ENCODE results near the gene CPSF4. TPM values are rescaled to one million over a fixed set of nuclear protein-coding genes. Genes with fewer than 3 reads are reported as not detected.

CPSF4 gene
- total RNA-seq, 1 experiment from 2014 or later = 37.2 TPM

DNA sequence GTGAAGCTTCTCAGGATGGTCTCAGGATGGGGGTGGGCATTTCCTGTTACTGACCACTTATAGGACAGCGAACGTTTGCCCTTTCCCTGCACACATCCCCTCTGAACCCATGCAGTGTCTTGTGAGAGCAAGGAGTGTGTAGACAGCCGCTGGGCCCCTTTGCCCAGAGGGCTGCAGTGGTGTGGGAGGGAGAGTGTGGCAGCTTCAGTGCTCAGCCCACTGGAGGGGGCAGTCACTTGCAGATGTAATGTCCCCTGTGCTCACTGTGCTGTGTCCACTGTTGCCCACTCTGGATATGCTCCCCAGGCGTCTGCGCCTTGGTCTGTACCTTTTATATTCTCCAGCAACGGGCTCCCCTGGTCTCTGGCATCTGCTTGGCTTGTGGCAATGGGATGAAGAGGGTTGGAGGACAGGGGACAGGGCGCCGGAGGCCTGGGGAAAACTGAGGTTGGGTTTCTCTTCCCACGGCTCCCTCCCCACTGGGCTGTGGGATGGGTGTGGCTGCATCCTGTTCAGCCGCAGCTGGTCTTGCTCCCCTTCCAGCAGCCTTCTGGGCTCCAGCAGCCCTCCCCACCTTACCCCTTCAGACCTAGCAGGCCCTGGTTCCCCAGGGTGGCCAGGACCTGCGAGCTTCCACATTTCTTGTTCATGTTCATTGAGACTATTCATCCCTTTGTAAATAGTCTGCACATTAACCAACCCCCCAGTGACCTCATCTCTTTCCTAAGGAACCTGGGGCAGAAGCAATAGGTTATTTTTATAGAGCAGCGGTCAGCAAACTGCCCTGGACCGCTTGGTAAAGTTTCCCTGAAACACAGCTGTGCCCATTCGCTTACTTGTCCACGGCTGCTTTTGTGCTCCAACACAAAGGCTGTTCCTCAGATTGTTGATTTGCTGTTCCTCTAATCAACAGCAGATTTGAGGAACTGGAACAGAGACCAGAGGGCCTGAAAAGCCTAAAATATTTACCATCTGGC, 40.0 kb downstream of the CPSF4 start:
- Mint-ChIP-seq H3K27ac (ENCODE audit: unreplicated experiment) (no peak overlapping the region), H3K36me3 (ENCODE audit: insufficient read depth, unreplicated experiment) (peaks cover 5% of the 10 kb centered on the region), H3K4me1 (ENCODE audit: low read depth, unreplicated experiment) (no peaks in the 10 kb centered on the region), H3K9me3 (ENCODE audit: low read depth, unreplicated experiment) (no peaks in the 10 kb centered on the region), H3K27me3 (ENCODE audit: unreplicated experiment) (no peaks in the 10 kb centered on the region), H3K4me3 (ENCODE audit: low read depth, unreplicated experiment) (no peak overlapping the region)
- intact Hi-C loops (cut with micrococcal nuclease; ENCODE audit: unreplicated experiment) = no loop called here
- no peak for DNase-seq
- TF ChIP-seq, protein P1, sequence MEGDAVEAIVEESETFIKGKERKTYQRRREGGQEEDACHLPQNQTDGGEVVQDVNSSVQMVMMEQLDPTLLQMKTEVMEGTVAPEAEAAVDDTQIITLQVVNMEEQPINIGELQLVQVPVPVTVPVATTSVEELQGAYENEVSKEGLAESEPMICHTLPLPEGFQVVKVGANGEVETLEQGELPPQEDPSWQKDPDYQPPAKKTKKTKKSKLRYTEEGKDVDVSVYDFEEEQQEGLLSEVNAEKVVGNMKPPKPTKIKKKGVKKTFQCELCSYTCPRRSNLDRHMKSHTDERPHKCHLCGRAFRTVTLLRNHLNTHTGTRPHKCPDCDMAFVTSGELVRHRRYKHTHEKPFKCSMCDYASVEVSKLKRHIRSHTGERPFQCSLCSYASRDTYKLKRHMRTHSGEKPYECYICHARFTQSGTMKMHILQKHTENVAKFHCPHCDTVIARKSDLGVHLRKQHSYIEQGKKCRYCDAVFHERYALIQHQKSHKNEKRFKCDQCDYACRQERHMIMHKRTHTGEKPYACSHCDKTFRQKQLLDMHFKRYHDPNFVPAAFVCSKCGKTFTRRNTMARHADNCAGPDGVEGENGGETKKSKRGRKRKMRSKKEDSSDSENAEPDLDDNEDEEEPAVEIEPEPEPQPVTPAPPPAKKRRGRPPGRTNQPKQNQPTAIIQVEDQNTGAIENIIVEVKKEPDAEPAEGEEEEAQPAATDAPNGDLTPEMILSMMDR (IDR thresholded peaks at IDR 0.05; ENCODE audit: unreplicated experiment) = no peak
- CTCF ChIA-PET = no interaction called here
- BruUV-seq (replicated peaks) = no TSS peak

GRCh38 chr7:99485094-99485493, 46.4 kb downstream of the CPSF4 start:
- CTCF ChIA-PET = no interaction called here
- no peak for DNase-seq
- Mint-ChIP-seq H3K36me3 (ENCODE audit: insufficient read depth, unreplicated experiment) (peaks cover 5% of the 10 kb centered on the region), H3K9me3 (ENCODE audit: low read depth, unreplicated experiment) (no peaks in the 10 kb centered on the region), H3K4me1 (ENCODE audit: low read depth, unreplicated experiment) (no peaks in the 10 kb centered on the region), H3K27ac (ENCODE audit: unreplicated experiment) (peak overlapping the region; percentile 50), H3K27me3 (ENCODE audit: unreplicated experiment) (no peaks in the 10 kb centered on the region), H3K4me3 (ENCODE audit: low read depth, unreplicated experiment) (no peak overlapping the region)
- intact Hi-C loops (cut with micrococcal nuclease; ENCODE audit: unreplicated experiment) = no loop called here
- TF ChIP-seq, protein P1 (IDR thresholded peaks at IDR 0.05; ENCODE audit: unreplicated experiment) = no peak
- BruUV-seq (replicated peaks) = no TSS peak

GRCh38 chr7:99489235-99489634, 50.5 kb downstream of the CPSF4 start:
- TF ChIP-seq, protein P1 (IDR thresholded peaks at IDR 0.05; ENCODE audit: unreplicated experiment) = no peak
- no peaks in the 10 kb centered on the region for H3K27me3 Mint-ChIP-seq (ENCODE audit: unreplicated experiment)
- H3K9me3 Mint-ChIP-seq (ENCODE audit: low read depth, unreplicated experiment) = no peaks in the 10 kb centered on the region
- H3K4me3 Mint-ChIP-seq (ENCODE audit: low read depth, unreplicated experiment) = no peak overlapping the region
- peaks cover 11% of the 10 kb centered on the region for H3K36me3 Mint-ChIP-seq (ENCODE audit: insufficient read depth, unreplicated experiment)
- H3K4me1 Mint-ChIP-seq (ENCODE audit: low read depth, unreplicated experiment) = no peaks in the 10 kb centered on the region
- H3K27ac Mint-ChIP-seq (ENCODE audit: unreplicated experiment) = no peak overlapping the region
- CTCF ChIA-PET = no interaction called here
- no peak for DNase-seq
- no TSS peak for BruUV-seq (replicated peaks)
- intact Hi-C loops (cut with micrococcal nuclease; ENCODE audit: unreplicated experiment) = no loop called here

GRCh38 chr7:99490878-99491277, 52.1 kb downstream of the CPSF4 start:
- no TSS peak for BruUV-seq (replicated peaks)
- H3K27ac Mint-ChIP-seq (ENCODE audit: unreplicated experiment) = no peak overlapping the region
- H3K4me1 Mint-ChIP-seq (ENCODE audit: low read depth, unreplicated experiment) = no peaks in the 10 kb centered on the region
- no peak for DNase-seq
- no peaks in the 10 kb centered on the region for H3K27me3 Mint-ChIP-seq (ENCODE audit: unreplicated experiment)
- TF ChIP-seq, protein P1 (IDR thresholded peaks at IDR 0.05; ENCODE audit: unreplicated experiment) = no peak
- intact Hi-C loops (cut with micrococcal nuclease; ENCODE audit: unreplicated experiment) = loop anchor here (10.0 kb wide), 1 partner anchor 124 kb away; the partner anchor contains the start of gene ZSCAN25
- H3K4me3 Mint-ChIP-seq (ENCODE audit: low read depth, unreplicated experiment) = no peak overlapping the region
- CTCF ChIA-PET = no interaction called here
- H3K9me3 Mint-ChIP-seq (ENCODE audit: low read depth, unreplicated experiment) = no peaks in the 10 kb centered on the region
- peaks cover 11% of the 10 kb centered on the region for H3K36me3 Mint-ChIP-seq (ENCODE audit: insufficient read depth, unreplicated experiment)
